Activated naive CD4-positive, alpha-beta T cell treated with anti-CD3 and anti-CD28 coated beads, Interleukin-2, amount 50 U/mL, for 72 hours (primary cell): Measurements from ENCODE around the gene ITPK1. TPM values are rescaled to one million over a fixed set of nuclear protein-coding genes. Genes with fewer than 3 reads are reported as not detected.
A peak's percentile ranks its signal among the peaks of the same experiment; 100 is the strongest.

Experiments used
- ATAC-seq, 2 donors: fragments of 150-1000 bp; cut with Tn5 transposase; 2 replicates each; pipeline ENCODE4 v1.10.0; 2021; ENCODE audit warnings: mild to moderate bottlenecking in 2 of 2, moderate library complexity in 2 of 2
- DNase-seq, 2 donors: peaks; one replicate each; pipeline ENCODE4 v3.0.0; 2021 to 2022; ENCODE audit warnings: low spot score in 2 of 2
- H3K27ac Mint-ChIP-seq, 2 donors: one replicate each; pipeline ENCODE4 v1.8.0; 2022; ENCODE audit warnings: mild to moderate bottlenecking in 2 of 2, mixed read lengths in 2 of 2
- H3K36me3 Mint-ChIP-seq, 2 donors: one replicate each; pipeline ENCODE4 v1.8.0; 2022; ENCODE audit warnings: mixed read lengths in 2 of 2
- H3K9me3 Mint-ChIP-seq, 2 donors: one replicate each; pipeline ENCODE4 v1.8.0; 2022; ENCODE audit warnings: mixed read lengths in 2 of 2
- total RNA-seq, 2 donors: library from RNA; stranded (reverse); gene quantifications; one replicate each; pipeline ENCODE4 v1.2.3, GENCODE V29; 2022

Gene ITPK1
- total RNA-seq, 2 donors from 2014 or later = 15.2 to 33.2 TPM

GRCh38 chr14:93047157-93047556 is 68.6 kb downstream of the ITPK1 start:
- DNase-seq (no peak), ATAC-seq (no peak)
- Mint-ChIP-seq H3K36me3 (no peaks in the 10 kb centered on the region), H3K27ac (no peak overlapping the region), H3K9me3 (no peaks in the 10 kb centered on the region)

GRCh38 chr14:93046705-93047050 is 69.0 kb downstream of the ITPK1 start:
- Mint-ChIP-seq H3K9me3 (no peaks in the 10 kb centered on the region), H3K36me3 (no peaks in the 10 kb centered on the region), H3K27ac (no peak overlapping the region)
- no peak for DNase-seq
- no peak for ATAC-seq

- peak overlapping the region; percentile 1 to 89 for H3K27ac Mint-ChIP-seq
These were observed 69.6 kb downstream of the ITPK1 start for GRCh38 chr14:93045965-93046704.

GRCh38 chr14:93045211-93045674 is 70.5 kb downstream of the ITPK1 start:
- ATAC-seq (no peak), DNase-seq (no peak)
- H3K36me3 Mint-ChIP-seq = no peaks in the 10 kb centered on the region
- no peaks in the 10 kb centered on the region for H3K9me3 Mint-ChIP-seq
- no peak overlapping the region for H3K27ac Mint-ChIP-seq

More at GRCh38 chr14:93045965-93046704, 69.6 kb downstream of the ITPK1 start:
- Mint-ChIP-seq H3K36me3 (no peaks in the 10 kb centered on the region), H3K9me3 (no peaks in the 10 kb centered on the region)
- DNase-seq (no peak), ATAC-seq (no peak)

- ATAC-seq (no peak), DNase-seq (no peak)
- Mint-ChIP-seq H3K9me3 (no peaks in the 10 kb centered on the region), H3K36me3 (no peaks in the 10 kb centered on the region), H3K27ac (no peak overlapping the region)
These were observed 71.2 kb downstream of the ITPK1 start for GRCh38 chr14:93044556-93044955.

- ATAC-seq = no peak
- DNase-seq = no peak
- no peaks in the 10 kb centered on the region for H3K9me3 Mint-ChIP-seq
- no peaks in the 10 kb centered on the region for H3K36me3 Mint-ChIP-seq
- no peak overlapping the region for H3K27ac Mint-ChIP-seq
These were observed 71.6 kb downstream of the ITPK1 start for GRCh38 chr14:93044121-93044520.

GRCh38 chr14:93042968-93043940 is 72.5 kb downstream of the ITPK1 start:
- Mint-ChIP-seq H3K36me3 (no peaks in the 10 kb centered on the region), H3K9me3 (no peaks in the 10 kb centered on the region), H3K27ac (peak overlapping the region; percentile 56 to 83)
- ATAC-seq = peak in 1 of 2 donors; percentile 7
- DNase-seq = no peak

- Mint-ChIP-seq H3K9me3 (no peaks in the 10 kb centered on the region), H3K27ac (peak overlapping the region; percentile 44 to 56)
- ATAC-seq = no peak
These were observed 73.9 kb downstream of the ITPK1 start for GRCh38 chr14:93041830-93042229.

GRCh38 chr14:93040982-93041381 is 74.7 kb downstream of the ITPK1 start:
- Mint-ChIP-seq H3K9me3 (no peaks in the 10 kb centered on the region), H3K27ac (peak overlapping the region in 1 of 2 donors; percentile 56), H3K36me3 (no peaks in the 10 kb centered on the region)
- no peak for ATAC-seq
- no peak for DNase-seq

More at GRCh38 chr14:93041830-93042229, 73.9 kb downstream of the ITPK1 start:
- no peaks in the 10 kb centered on the region for H3K36me3 Mint-ChIP-seq
- DNase-seq = no peak

- Mint-ChIP-seq H3K27ac (peak overlapping the region; percentile 56 to 72), H3K9me3 (no peaks in the 10 kb centered on the region), H3K36me3 (no peaks in the 10 kb centered on the region)
- ATAC-seq (no peak), DNase-seq (no peak)
These were observed 75.3 kb downstream of the ITPK1 start for GRCh38 chr14:93040443-93040842.

- ATAC-seq (no peak), DNase-seq (no peak)
- Mint-ChIP-seq H3K36me3 (no peaks in the 10 kb centered on the region), H3K9me3 (no peaks in the 10 kb centered on the region), H3K27ac (peak overlapping the region in 1 of 2 donors; percentile 56)
These were observed 75.9 kb downstream of the ITPK1 start for GRCh38 chr14:93039649-93040315.

GRCh38 chr14:93037351-93037750 is 78.4 kb downstream of the ITPK1 start:
- DNase-seq = no peak
- Mint-ChIP-seq H3K9me3 (no peaks in the 10 kb centered on the region), H3K36me3 (no peaks in the 10 kb centered on the region), H3K27ac (no peak overlapping the region)
- ATAC-seq = no peak

- DNase-seq (no peak), ATAC-seq (no peak)
- H3K9me3 Mint-ChIP-seq = no peaks in the 10 kb centered on the region
- no peaks in the 10 kb centered on the region for H3K36me3 Mint-ChIP-seq
- peak overlapping the region in 1 of 2 donors; percentile 31 for H3K27ac Mint-ChIP-seq
These were observed 78.9 kb downstream of the ITPK1 start for GRCh38 chr14:93036652-93037345.

- no peaks in the 10 kb centered on the region for H3K9me3 Mint-ChIP-seq
- H3K36me3 Mint-ChIP-seq = no peaks in the 10 kb centered on the region
- DNase-seq (no peak), ATAC-seq (no peak)
- peak overlapping the region in 1 of 2 donors; percentile 31 for H3K27ac Mint-ChIP-seq
These were observed 79.6 kb downstream of the ITPK1 start for GRCh38 chr14:93035917-93036651.

GRCh38 chr14:93035585-93035916 is 80.2 kb downstream of the ITPK1 start:
- no peaks in the 10 kb centered on the region for H3K36me3 Mint-ChIP-seq
- H3K9me3 Mint-ChIP-seq = no peaks in the 10 kb centered on the region
- H3K27ac Mint-ChIP-seq = no peak overlapping the region
- no peak for DNase-seq
- no peak for ATAC-seq

GRCh38 chr14:93034671-93034994 is 81.1 kb downstream of the ITPK1 start:
- no peaks in the 10 kb centered on the region for H3K36me3 Mint-ChIP-seq
- ATAC-seq = peak; percentile 6 to 27
- no peaks in the 10 kb centered on the region for H3K9me3 Mint-ChIP-seq
- H3K27ac Mint-ChIP-seq = peak overlapping the region in 1 of 2 donors; percentile 80
- no peak for DNase-seq
